H7 (cell line): ENCODE measurements around the gene PEMT. TPM values are rescaled to one million over a fixed set of nuclear protein-coding genes. Genes with fewer than 3 reads are reported as not detected.
"Not testable (repeated sequence)": the region's sequence is repeated elsewhere in the genome, so short reads cannot be mapped to it uniquely, and the experiment has no call there.

Source experiments
- DNase-seq: peaks from one replicate; pipeline ENCODE4 v3.0.0; 2012
- H3K27me3 ChIP-seq: 2 replicates; pipeline ENCODE4 v1.6.0; 2011; ENCODE audit warnings: mild to moderate bottlenecking, low read length; ENCODE audit not compliant: control insufficient read depth, insufficient read depth
- H3K36me3 ChIP-seq: replicated peaks from 2 replicates; pipeline ENCODE4 v1.5.1; 2011; ENCODE audit warnings: low read length; ENCODE audit not compliant: control insufficient read depth, insufficient read depth
- H3K4me3 ChIP-seq: 2 replicates; pipeline ENCODE4 v1.5.1; 2011; ENCODE audit warnings: low read depth, mild to moderate bottlenecking, control low read depth, low read length, moderate library complexity; ENCODE audit not compliant: insufficient read depth
- total RNA-seq: library from RNA; depleted of rRNA; stranded (reverse); fragments of >200 nt; shearing (Covaris generic); gene quantifications from 2 replicates; pipeline ENCODE4 v1.2.3, GENCODE V29; 2014; rRNA removed

The PEMT gene
- total RNA-seq, 1 experiment from 2014 or later, result 99.1 TPM

GRCh38 chr17:17466511-17466910 lies 125.0 kb downstream of the PEMT start:
- no peak overlapping the region for H3K4me3 ChIP-seq
- DNase-seq, result no peak
- H3K27me3 ChIP-seq, result no peaks in the 10 kb centered on the region

GRCh38 chr17:17465878-17466277 lies 125.6 kb downstream of the PEMT start:
- DNase-seq, H3K36me3 ChIP-seq, H3K4me3 ChIP-seq, H3K27me3 ChIP-seq: not testable (repeated sequence)

More at GRCh38 chr17:17466511-17466910, 125.0 kb downstream of the PEMT start:
- no peaks in the 10 kb centered on the region for H3K36me3 ChIP-seq

- H3K4me3 ChIP-seq, result no peak overlapping the region
- no peak for DNase-seq
- H3K27me3 ChIP-seq, result no peaks in the 10 kb centered on the region
- no peaks in the 10 kb centered on the region for H3K36me3 ChIP-seq
These were observed 127.7 kb downstream of the PEMT start for GRCh38 chr17:17463821-17464220.

GRCh38 chr17:17462048-17462824 lies 129.3 kb downstream of the PEMT start:
- Histone ChIP-seq H3K4me3 (no peak overlapping the region), H3K27me3 (no peaks in the 10 kb centered on the region), H3K36me3 (no peaks in the 10 kb centered on the region)
- DNase-seq, result no peak

- DNase-seq, result no peak
- Histone ChIP-seq H3K4me3 (no peak overlapping the region), H3K36me3 (no peaks in the 10 kb centered on the region), H3K27me3 (no peaks in the 10 kb centered on the region)
These were observed 131.5 kb downstream of the PEMT start for GRCh38 chr17:17460038-17460437.

- Histone ChIP-seq H3K36me3 (no peaks in the 10 kb centered on the region), H3K27me3 (no peaks in the 10 kb centered on the region), H3K4me3 (no peak overlapping the region)
- no peak for DNase-seq
These were observed 133.8 kb downstream of the PEMT start for GRCh38 chr17:17457680-17458079.

- no peak overlapping the region for H3K4me3 ChIP-seq
- H3K27me3 ChIP-seq, result no peaks in the 10 kb centered on the region
- DNase-seq, result no peak
- H3K36me3 ChIP-seq, result no peaks in the 10 kb centered on the region
These were observed 135.3 kb downstream of the PEMT start for GRCh38 chr17:17456251-17456650.

Other genes starting within 250 kb of the PEMT start
- gene MED9, start 114.7 kb downstream of the PEMT start, total RNA-seq, result 28.9 and 31.3 TPM in 2 replicates
- gene RASD1, start 95.3 kb downstream of the PEMT start, total RNA-seq, result 5.3 and 5.6 TPM in 2 replicates
- 11.3 and 13.7 TPM in 2 replicates for gene RAI1, start 89.8 kb upstream of the PEMT start, total RNA-seq
- 34.2 and 43.6 TPM in 2 replicates for gene SREBF1, start 245.3 kb upstream of the PEMT start, total RNA-seq